ENCODE data around the gene NR4A3.
"Not testable (repeated sequence)": the region's sequence is repeated elsewhere in the genome, so short reads cannot be mapped to it uniquely, and the experiment has no call there.

The NR4A3 gene

GRCh38 chr9:99834474-99834873 is 12.8 kb downstream of the NR4A3 start:
- DNase-seq (ENCODE audit: low read depth), result no peak

- DNase-seq (ENCODE audit: low read depth), result no peak
Measured at GRCh38 chr9:99835142-99835541, 13.5 kb downstream of the NR4A3 start.

DNA sequence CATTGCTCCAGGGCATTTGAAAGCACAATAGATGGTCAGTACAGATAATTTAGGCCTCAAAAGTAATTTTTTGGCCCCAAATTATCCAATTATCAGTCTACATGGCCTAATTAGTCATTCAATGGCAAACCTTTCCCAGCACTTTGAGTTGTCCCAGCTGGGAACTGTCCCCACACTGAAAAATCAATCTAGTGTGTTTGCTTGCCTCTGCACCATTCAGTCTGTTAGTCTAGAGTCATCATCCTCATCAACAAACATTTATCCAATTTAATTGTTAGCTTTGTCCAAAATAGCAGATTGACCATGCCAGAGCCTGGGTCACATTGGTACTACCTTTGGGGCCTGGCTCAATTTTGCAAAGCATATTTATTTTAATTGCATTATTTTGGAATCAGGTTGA is 13.9 kb downstream of the NR4A3 start:
- no peak for DNase-seq (ENCODE audit: low read depth)

DNA sequence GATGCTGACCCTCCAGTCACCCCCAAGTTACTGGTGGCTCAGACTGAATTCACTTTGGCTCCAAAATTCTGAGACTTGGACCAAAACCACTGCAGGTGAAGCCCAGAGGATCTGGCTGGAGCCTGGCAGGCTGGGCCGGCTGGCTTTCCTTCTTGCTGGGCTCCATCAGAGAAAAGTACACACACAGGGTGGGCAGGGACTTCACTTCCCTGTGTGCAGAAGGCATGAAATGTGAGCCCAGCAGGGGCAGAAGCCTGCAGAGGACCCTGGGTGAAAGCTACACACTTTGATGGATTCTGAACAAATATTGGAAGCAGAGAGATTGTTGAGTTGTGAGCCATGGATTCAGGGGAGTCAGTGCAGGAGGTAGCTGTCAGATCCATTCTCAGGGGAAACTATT is 18.4 kb downstream of the NR4A3 start:
- DNase-seq (ENCODE audit: low read depth), result no peak

- no peak for DNase-seq (ENCODE audit: low read depth)
Measured at GRCh38 chr9:99845063-99845462, 23.4 kb downstream of the NR4A3 start.

- DNase-seq (ENCODE audit: low read depth), result no peak
Measured at GRCh38 chr9:99848447-99848846, 26.8 kb downstream of the NR4A3 start.

DNA sequence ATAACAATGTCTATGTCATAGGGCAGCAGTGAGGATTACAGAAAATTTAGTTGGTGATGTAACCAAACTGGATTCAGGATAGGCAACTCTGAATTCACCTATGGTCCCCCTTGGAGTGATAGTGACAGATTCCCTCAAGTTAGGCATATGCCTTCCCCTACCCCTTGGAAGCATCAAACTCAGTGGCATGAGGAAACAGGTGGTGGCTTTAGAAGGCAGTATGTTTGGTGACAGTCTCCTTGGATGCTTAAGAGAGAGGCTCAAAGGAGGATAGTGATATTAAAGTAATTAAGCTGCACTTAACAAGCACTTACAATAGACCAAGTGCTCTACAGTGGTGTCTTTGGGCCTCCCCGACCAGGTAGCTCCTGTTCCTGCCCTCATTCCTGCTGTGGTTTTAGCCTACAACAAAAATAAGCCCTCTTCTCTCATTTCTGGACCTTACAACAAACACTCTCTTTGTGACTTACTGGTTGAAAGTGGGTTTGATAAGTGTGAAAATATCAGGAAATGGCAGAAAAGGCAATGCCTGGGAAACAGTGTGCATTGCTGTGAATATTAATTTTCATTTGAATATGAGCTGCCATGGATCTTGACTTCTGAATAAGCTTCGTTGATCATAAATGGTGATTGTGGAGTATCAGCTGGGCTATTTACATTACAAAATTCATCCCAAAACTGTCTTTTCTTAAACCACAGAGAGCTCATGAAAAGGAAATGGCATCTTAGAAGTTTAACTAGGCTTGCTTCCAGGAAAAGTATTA is 29.2 kb downstream of the NR4A3 start:
- DNase-seq (ENCODE audit: low read depth), result no peak

DNA sequence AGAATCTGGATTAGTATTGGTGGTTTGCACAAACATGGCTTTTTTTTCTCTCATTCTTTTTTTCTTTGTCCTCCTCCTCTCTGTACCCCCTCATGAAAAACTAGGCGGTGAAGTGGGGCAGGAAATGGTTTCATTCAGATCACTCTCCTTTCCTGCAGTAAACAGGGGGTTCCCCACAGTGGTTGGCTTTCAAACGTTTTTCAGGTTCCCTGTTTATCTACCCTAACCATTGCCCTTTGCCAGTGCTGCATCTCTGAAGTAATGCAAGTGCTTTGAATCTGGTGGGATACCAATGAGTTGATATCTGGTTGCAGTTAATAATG is 29.8 kb downstream of the NR4A3 start:
- DNase-seq (ENCODE audit: low read depth), result no peak

- no peak for DNase-seq (ENCODE audit: low read depth)
Measured at GRCh38 chr9:99852617-99853016, 30.9 kb downstream of the NR4A3 start.

- no peak for DNase-seq (ENCODE audit: low read depth)
Measured at GRCh38 chr9:99855467-99856176, 33.9 kb downstream of the NR4A3 start.

DNA sequence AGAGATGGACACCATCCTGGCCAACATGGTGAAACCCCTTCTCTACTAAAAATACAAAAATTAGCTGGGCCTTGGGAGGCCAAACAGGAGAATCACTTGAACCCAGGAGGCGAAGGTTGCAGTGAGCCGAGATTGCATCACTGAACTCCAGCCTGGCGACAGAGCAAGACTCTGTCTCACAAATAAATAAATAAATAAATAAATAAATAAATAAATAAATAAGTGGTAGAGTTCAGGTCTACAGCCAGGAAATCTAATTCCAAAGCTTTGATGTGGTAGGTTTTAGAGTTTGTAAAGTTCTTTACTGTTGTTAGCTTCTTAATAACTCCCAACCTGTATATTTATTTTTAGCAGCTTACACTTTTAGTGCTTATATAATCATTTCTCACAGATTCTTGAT is 35.9 kb downstream of the NR4A3 start:
- not testable (repeated sequence) for DNase-seq (ENCODE audit: low read depth)

DNA sequence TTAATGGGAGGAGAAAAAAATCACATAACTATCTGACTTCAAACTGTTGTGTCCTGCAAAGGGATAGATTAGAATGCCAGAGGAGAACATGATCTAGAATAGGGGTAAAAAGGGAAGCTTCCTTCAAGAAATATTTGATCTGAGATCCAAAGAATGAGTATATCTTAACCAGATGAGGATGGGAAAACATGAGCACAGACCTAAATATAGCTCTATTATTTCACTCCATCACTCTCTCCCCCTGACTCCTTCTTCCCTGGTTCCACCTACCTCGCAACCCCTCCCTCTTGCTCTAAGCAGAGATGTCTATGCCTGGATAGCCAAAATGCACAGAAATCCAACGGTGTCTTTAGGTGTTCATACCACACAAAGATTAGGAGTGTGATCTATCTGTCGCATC is 36.4 kb downstream of the NR4A3 start:
- no peak for DNase-seq (ENCODE audit: low read depth)

DNA sequence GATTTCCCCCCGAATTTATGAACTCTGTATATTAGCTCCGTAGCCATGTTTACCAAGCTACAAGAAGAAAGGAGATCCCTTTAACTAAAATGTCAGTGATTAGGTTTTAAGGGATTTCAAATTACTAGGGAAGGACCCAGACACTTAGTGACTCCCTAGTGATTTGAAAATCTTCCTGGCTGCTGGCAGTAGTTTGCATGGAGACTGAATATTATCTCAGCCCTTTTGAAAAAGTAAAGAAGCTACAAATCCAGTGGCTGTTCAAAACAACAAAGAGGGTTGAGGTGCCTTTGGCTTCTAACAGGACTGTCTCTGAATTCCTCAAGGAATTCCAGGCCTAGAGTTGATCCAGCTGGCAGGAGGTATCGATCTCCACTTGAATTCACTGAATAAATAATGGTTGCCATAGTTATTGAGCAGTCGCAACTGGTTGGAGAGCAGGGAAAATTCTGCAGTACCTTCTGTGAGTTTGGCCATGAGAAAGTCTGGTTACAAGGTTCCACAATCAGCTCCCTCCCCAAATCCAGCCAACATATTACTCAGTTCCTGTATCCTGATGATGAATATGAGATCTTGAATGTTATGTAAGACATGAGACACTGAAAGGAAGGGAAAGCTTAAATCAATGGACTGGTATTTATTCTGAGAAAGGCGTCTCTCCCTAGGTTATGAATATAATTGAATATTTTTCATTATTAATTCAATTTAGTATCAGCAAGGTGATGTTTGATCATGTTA is 37.7 kb downstream of the NR4A3 start:
- DNase-seq (ENCODE audit: low read depth), result no peak

GRCh38 chr9:99860266-99860665 is 38.6 kb downstream of the NR4A3 start:
- no peak for DNase-seq (ENCODE audit: low read depth)

- DNase-seq (ENCODE audit: low read depth), result no peak
Measured at GRCh38 chr9:99863955-99864354, 42.3 kb downstream of the NR4A3 start.

GRCh38 chr9:99866398-99866797 is 44.7 kb downstream of the NR4A3 start:
- DNase-seq (ENCODE audit: low read depth), result no peak

DNA sequence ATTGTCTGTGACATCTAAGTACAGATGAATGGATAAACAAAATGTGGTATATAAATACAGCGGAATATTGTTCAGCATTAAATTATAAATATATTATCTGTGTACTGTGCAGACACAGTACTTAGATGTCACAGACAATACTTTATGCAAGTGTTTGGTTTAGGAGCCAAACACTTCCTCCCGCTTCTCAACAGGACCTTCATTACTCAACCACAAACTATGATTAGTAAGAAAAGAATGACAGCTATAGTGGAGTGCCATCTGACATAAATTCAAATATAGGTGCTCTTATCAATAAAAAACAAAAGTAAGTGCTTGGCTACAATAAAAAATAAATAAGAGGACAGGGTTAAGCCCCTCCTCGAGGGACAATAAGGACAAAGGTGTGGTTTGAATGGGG is 45.9 kb downstream of the NR4A3 start:
- no peak for DNase-seq (ENCODE audit: low read depth)

GRCh38 chr9:99867968-99868367 is 46.3 kb downstream of the NR4A3 start:
- DNase-seq (ENCODE audit: low read depth), result no peak

DNA sequence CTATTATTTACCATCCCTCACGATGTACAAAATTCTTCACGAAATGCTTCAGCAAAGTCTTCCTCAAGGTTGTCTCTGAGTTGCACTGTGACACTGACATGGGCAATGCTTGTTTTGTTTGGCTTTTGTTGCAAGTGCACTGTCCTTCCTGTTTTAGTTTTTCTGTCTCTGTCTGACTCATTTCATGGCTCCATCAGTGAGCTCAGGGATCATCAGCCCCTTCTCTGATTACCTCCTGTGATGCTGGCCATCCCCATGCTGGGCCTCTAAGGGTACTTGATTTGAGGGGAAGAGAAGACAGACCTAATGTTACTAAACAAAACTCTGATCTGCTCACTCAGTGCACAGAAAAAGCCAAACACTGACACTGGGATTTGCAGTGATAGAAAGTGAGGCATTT is 47.2 kb downstream of the NR4A3 start:
- no peak for DNase-seq (ENCODE audit: low read depth)

DNA sequence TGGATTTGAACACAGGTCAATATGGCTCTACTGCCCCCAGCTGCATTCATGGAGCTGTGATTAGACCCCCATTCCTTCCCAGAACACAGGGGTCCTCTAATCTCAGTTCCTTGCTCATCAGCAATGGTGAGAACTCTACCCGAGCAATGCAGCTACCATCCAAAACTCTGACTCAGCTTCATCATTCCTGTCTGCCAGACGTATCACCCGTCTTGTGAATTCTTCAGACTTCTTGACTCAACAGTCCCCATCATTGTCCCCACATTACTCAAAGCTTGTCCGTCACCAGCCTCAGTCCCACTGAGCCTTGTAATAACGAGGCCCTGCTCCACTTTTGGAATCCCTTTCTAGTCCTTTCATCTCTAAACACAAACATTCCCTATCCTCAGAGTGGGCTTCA is 48.4 kb downstream of the NR4A3 start:
- DNase-seq (ENCODE audit: low read depth), result no peak

GRCh38 chr9:99873531-99873930 is 51.8 kb downstream of the NR4A3 start:
- DNase-seq (ENCODE audit: low read depth), result no peak

DNA sequence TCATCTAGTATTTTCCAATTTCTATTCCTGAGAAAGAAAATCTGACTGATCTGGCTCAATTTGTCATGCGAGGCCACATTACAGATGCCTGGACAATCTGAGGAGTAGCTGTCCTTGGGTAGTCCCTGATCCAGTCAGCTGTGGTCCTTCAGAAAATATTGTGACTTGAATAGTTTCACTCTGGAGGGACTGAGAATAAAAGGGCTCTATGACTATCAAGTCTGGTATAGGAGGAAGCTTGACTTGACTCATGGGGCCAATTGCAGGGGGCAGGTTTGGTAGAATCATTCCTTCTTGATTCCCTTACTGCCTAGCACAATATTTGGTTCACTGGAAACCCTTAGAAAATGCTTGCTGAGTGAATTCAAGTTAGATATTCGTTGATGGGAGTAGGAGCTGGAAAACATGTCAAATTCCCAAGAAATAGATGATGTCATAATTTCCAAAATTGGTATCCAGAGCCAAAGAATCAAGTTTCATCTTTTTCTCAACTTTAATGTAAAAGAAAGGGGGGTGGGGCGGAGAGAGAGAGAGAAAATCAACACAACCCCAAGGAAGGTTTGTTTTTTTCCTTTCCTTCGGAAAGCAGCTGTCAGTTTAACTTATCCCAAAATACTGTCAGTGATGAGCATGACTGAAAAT is 52.4 kb downstream of the NR4A3 start:
- DNase-seq (ENCODE audit: low read depth), result no peak

GRCh38 chr9:99876190-99876589 is 54.5 kb downstream of the NR4A3 start:
- no peak for DNase-seq (ENCODE audit: low read depth)
